HEK293T (cell line): ENCODE measurements around the gene KIAA1549.

Experiments used
- FOXM1 ChIP-seq: fragments of 450-650 bp; IDR thresholded peaks from 2 replicates; pipeline ENCODE4 v1.6.1; 2017; ENCODE audit warnings: mild to moderate bottlenecking, borderline replicate concordance
- NFRKB ChIP-seq: fragments of 450-650 bp; IDR thresholded peaks from 2 replicates; pipeline ENCODE4 v1.6.1; 2016; ENCODE audit warnings: mild to moderate bottlenecking, moderate library complexity

DNA sequence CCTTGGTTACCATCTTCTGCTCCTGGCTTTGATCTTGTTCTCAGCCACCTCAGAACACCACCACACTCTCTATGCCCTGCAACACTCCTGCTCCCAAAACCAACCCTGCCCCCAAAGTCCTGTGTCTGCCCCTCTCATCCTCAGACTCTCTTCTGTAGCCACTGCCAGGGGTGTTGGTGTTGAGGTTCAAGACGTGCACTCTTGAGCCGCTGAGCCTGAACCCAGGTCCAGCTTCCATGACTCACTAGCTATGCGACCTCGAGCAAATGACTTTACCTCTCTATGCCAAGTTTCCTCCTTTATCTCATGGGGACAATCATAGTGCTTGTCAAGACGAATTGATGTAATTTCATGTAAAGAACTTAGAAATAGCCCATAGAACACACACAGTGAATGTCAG, 182.4 kb downstream of the KIAA1549 start:
- no peak for TF ChIP-seq FOXM1
- no peak for TF ChIP-seq NFRKB
